HUDEP-2 (cell line): Measurements from ENCODE around the gene USH2A.
A peak's percentile ranks its signal among the peaks of the same experiment; 100 is the strongest.

Experiments
- DNase-seq, 76 experiments: peaks; one replicate each; lab custom pipeline; 2025; ENCODE audit not compliant: unreplicated experiment in 76 of 76; lab: John Stamatoyannopoulos, UW

The USH2A gene

DNA sequence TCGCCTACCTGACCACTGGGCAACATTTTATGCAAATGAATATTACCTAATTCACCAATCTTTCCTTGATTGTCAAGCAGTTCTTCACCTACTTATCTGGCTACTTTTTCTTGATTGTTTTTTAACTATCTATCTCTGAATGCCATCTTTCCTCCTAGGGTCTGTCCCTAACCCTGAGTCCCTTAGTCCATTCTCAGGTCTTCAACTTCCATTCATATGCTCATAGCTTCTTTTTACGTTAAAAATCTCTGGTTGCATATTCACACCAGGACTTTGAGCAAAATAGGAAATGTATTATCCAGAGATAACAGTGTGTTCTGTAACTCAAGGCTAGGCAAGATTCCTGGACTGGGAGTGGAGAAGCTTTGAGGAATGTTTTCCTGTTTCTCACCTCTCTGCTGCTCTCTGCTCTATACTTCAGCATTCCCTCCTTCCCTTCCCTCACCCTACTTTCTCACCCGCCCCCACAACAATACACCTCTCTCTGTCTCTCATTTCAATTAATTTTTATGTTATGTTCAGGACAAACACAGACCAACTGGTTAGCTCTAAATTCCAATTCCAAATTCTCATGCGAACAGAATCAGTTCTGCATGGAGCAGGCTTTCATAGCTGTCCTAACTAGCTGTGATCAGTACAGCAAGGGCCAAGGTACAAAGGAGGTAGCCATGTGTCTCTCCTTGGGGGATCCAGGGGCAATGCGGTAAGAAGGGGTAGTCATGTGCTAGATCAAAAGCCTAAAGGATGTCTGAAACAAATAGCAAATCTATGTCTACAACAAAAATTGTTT lies 278.4 kb downstream of the USH2A start:
- no peak for DNase-seq

DNA sequence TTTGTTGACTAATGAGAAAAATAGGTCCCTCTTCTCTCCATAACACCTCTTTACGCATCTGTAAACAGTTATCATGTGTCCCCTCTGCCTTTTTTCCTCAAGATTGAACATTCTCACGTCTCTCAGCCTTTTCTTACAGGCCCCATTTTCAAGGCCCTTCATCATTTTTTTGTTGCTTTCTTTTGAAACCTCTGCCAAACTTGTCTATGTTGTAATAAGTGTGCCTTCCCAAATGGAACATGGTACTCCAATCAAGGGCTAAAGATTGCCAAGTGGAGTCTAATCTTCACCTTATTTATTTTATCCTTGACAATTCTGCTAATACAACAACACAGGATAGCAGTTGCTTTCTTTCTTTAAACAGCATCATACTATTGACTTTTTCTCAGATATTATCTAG lies 280.3 kb downstream of the USH2A start:
- no peak for DNase-seq

DNA sequence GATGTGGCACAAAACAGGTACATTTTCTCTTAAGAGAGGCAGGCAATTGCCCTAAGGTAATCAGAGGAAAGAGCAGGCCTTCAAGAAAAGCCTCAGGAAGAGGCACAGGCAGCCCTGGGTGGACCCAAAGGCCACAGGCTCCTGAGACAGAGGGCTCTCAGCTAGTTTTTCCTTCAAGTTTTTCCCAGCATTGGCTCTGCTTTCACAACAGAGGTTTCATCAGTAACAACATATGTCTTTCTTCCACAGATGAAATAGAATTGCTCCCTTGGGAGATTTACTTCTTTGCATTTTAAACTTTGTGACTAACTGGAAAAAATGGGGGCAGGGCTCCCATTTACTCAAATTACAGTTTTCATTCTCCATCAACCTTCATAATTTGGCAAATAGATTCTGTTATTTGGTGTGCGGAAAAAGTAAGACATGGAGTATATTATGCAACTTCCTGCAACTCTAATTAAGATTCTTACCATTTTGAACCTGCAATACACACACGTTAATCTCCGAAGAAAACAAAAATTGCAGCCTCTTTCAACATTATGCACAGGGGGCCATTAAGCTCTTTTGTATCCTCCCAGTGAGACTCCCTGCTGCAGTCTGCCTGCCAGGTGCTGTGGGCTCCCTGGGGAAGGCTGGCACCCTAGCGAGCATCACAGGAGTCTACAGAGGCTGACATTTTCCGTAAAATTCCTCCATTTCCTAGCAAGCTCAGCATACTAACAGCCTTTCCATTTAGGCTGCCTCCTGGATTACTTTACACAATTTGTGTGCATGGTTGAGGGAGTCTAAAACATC lies 282.3 kb downstream of the USH2A start:
- no peak for DNase-seq

DNA sequence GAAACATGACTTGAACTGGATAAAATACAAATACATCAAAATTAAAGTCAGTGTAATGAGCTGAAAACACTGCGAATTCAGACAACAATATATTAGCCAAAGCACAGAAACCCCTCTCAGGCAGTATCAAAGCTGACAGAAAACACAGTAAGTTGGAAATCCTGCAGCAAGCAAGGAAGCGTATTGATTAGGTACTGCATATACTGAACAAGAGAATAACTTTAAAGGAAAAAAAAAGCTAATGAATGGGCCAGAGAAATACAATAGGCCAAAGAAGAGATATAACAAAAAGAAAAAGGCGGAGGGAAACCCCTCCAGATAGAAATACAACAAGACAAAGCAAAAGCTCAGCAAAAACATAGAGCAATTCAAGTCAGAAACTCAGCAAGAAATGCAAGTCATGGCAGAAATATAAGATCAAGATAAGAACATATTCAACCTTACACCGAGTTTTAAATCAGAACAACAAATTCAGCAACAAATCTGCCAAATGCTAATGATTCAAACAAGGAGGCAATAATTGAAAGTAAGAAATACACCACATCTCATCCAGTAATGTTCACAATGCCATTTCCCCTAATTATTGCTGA lies 299.0 kb downstream of the USH2A start:
- DNase-seq = no peak

DNA sequence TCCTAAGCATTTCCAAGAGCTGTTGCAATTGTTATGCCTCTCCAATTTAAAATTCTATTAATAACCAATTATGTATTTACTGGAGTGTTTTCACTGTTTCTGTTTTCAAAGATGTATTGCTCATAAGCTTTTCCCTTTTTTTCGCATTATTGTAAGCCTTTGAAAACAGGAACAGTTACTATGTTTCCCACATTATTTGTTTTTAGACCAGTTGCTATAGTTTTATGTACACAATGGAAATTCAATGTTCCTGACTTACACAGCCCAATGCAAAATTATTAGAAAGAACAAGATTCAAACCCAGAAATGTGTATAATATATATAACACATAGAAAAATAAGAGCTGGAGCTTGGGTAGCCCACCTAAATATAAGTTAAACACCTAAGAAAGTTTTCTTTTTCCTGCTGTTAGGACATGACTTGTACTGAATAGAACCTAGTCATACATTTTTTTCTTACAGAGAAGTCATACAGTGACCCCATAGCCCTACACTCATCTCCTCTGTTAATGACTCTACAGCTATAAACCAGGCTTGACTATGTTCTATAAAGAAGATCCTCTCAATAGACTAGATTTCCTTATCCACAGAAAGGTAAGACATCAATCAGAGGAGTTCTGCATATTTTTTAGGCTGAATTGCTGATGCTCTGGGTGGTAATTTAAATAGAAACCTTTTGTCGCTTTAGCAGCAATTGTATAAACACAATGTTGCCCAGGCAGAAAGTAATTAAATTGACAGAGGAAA lies 299.6 kb downstream of the USH2A start:
- DNase-seq = no peak

DNA sequence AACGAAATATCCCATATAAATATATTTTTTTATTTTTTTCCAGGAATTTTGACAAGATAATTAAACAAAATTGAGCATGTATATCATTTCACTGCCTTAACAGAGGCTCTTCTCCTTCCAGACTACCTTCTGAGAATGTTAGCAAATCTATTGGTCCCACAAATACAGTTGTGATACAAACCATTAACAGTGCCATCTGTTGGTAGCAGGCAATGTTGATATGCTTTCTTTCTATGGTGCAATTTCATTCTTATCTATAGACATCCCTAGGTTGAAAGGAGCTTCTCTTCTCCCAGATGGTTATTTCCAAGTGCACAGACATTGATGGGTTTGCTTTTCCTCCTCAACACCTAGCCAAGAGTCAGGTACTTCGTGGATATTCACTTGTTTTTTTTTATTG lies 303.6 kb downstream of the USH2A start:
- peak in 14 of 76 experiments; percentile 2 to 29 (median 6) for DNase-seq

DNA sequence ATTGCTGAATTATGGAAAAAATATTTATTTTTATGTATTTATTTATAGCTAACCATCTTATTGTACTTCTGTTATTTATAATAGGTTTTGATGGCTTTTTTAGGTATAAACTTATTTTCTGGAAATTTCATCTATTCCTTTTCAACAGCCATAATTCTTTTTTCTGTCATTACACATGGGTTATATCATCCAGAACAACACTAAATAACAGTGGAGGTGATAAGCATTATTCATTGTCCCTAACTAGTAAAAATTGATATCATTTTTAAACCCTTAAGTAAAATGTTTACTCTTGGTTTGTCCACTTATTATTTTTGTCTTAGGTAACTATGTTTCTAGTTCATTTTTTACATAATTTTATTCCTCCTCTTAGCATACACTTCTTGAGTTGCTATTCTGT lies 309.1 kb downstream of the USH2A start:
- no peak for DNase-seq

DNA sequence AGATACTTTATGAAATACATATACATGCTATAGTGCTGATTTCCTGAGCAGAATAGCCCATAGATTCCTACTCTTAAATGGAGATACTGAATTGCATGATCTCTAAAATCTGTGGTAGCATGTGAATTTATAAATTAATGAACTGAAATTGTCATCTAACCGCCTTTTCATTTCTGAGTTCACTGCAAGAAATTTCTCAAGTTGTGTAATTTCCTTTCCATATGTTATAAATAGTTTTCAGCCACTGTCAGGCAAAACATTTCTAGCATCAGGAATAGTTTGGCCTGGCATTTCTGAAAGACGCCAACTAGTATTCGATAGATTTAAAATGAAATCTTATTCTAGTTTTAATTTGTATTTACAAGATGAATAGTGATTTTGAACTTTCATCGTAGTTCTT lies 310.1 kb downstream of the USH2A start:
- DNase-seq = no peak

DNA sequence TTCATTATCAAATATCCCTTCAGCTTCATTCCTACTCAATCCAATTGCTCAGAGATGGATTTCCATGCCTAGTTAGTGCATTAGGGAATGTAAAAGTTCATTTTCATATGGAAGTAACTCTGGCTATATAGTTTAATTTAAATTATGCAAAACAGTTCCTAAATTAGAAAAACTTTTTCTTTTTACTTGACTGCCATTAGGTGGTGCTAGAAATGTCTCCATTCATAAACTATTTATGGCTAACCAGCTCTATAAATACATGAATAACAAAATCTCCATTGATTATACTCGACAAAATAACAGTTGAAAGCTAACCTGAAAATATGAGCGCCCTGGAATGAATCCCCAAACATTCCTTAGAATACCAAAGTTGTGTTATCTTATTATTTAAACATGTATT lies 311.4 kb downstream of the USH2A start:
- DNase-seq = no peak

DNA sequence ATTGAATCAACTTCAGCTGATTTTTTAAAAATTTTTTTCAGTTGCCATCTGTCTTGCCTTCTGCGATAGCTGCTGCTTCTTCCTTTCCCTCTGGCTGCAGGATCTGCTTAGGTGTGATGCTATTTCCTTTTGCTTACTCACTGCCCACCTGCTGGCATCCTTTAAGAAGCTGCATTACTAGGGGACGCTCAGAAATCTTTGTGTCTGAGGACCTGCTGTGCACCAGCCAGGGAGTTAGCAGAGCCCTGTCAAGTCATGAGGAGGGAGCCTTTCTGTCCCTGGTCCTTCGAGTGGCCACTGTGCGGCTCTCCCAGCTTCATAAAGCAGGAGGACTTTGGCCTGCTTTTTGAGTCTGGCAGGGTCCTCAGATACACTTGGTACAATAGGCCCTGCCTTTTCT lies 327.8 kb downstream of the USH2A start:
- DNase-seq = no peak

DNA sequence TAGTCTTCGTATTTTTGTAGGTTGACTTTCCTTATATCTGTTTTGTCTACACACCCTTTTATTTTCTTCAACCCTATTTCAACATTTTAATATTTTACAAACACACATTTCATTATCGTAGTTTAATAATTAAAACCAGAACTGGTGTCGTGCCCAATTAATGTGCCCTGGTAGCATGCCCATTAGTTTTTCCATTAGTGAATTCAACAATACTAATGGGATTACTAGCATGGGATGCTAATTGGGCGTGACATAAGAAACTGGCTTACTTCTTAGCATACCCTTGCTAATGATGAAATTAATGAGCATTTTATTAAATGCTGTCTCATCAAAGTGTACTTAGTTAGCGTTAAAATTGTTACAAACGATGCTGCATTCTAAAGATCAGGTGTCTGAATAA lies 332.7 kb downstream of the USH2A start:
- no peak for DNase-seq

DNA sequence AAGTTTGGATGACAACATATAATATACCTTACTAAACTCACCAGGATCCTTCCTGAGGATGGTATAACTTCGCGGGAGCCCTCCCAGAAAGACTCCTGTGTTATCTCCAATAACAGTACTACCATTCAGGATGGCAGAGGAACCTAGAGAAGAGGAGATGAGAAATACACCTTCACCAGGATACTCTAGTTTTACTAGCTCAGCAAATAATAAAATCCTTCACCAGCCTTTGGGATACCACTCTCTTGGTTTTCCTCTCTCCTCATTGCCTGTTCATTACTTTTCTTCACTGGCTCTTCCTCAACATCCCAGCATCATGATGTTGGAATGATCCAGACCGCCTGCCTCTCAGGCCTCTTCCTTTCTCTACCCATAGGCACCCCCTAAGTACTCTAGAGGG lies 336.6 kb downstream of the USH2A start:
- no peak for DNase-seq

DNA sequence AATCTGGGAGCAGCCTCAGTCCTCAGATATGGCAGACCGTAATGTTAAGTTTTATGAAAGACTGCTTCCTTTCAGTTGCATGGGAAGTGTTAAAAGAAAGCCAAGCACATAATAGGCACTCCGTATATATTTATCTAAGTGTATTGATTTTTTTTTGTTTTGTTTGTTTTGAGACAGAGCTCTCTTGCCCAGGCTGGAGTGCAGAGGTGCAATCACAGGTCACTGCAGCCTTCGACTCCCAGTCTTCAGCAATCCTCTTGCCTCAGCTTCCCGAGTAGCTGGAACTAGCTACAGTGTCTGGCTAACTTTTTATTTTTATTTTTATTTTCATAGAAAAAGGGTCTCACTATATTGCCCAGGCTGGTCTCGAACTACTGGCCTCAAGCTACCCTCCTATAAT lies 341.8 kb downstream of the USH2A start:
- no peak for DNase-seq

DNA sequence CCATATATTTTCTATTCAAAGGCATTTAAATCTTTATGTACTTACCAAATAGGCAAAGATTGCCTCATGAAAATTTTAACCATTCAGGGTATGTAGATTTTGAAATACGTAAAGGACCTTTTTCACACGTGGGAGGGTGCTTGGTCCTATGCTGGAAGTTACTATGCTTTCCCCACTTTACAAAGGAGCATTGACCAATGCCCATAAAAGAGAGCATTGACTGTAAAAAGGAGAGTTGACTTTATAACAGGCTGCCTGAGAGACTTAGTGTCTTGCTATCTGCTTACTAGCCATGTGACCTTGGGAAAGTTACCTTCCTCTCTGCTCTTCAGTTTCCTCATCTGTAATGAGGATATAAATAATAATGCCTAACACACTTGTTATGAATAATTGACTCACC lies 346.5 kb downstream of the USH2A start:
- DNase-seq = no peak

DNA sequence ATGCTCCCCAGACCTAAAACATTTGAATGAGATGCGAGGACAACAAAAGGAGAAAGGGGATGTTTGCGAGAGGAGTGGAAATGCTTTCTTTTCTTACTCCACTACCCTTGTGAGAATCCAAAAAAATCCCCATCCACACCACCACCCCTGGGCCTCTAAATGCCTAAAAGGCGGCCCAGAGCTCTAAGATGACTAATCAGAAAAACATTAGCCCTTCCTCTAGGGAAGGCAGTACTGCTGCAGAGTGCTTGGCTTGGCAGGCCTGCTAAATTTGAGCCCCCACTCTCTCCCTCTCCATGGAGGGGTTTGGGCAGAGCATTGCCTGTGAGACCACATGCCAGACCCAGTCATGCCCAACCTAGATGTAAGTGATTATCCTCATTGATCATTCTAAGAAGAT lies 347.9 kb downstream of the USH2A start:
- DNase-seq = no peak

DNA sequence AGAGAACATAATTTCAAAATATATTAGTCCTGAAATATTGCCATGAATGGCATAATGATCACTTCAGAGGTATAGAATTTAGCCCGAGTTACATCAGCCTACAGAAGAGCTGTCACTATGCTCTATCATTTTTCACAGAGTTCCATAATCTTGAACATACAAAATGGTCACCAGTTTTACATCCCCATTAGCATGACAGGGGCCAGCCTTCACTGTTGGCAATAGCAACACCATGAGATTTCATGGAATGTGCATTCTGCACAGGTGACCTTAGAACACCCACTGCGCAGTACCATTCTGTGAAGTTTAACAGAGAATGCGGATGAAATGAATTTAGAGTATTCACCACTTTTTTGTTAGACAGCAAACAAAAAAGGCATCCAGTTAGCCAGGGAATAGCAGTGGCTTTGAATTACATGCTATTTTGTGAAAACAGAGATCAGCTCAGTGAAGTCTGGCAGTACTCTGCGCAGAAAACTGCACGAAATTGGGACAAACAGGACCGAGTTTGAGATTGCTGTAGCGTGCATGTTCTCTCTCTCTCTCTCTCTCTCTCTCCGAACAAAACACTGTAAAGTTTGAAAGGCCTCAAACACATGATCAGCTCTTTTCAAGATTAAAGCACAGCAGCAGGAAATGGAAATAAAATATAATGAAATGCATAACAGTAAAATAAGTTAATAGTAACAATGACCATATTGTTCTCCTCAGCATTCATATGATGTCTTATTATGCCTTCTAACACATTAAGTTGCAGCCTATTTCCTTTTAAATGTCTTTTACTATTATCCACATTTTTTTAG lies 349.3 kb downstream of the USH2A start:
- DNase-seq = no peak

DNA sequence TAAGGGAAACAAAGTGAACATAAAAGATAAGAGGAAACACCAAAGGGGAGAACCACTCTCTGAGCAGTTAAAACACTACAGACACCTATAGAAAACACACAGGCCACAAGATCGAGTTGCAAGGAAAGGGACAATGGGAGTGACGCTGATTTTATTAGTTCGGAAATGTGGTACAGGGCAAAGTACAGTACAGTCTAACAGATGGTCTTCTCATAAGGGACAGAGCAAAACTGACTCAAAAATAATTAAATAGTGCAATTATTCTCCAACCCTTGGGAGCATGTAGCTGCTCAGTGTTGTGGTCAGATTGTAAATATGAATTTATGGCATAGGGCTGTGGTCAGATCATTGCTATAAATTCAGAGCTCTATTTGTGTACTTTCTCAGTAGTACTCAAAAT lies 352.0 kb downstream of the USH2A start:
- DNase-seq = no peak

DNA sequence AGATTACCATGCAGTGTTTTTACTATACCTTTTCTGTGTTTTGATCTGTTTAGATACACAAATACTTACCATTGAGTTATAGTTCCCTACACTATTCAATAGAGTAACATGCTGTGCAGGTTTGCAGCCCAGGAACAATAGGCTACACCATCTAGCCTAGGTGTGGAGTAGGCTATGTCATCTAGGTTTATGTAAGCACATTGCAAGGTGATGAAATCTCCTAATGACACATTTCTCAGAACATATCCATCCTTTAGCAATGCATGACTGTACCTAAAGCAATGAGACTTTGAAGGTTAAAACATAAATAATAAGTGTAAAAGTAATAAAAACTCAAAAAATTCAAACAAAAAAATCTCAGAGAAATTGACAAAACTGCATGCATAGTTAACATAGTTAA lies 358.6 kb downstream of the USH2A start:
- no peak for DNase-seq

DNA sequence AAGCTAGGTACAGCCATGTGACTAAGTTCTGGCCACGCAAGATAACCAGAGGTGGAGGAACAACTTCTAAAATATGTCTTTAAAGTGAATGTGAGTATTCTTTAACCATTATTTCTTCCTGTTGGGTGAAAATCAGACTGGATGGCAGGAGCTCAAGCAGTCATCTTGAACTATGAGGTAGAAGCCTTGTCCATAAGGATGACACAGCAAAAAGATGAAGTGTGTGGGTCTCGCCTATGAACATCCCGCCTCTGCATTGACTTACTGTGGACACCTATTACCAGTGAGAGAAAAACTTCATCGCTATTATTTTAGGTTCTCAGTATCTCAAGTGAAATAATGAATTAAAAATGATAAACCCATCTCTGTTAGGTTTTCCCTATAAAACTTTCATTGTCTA lies 365.3 kb downstream of the USH2A start:
- DNase-seq = no peak

DNA sequence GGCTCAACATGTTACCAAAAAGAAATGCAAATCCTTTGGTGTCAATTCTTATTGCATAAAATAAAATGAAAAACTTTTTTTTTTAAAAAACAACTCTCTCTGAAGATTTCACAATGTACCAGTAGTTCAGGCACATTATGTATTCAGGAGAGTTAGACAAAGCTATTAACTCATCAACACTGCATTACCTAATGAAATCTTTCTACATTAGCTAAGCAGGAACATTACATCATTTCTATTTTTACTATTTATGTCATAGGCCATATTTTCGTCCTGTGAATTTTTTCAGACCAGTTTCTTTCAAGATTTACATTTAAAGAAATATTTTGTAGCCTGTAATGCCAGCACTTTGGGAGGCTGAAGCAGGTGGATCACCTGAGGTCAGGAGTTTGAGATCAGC lies 366.2 kb downstream of the USH2A start:
- DNase-seq = no peak
